Measurements from ENCODE around the gene RACK1. TPM values are rescaled to one million over a fixed set of nuclear protein-coding genes. Genes with fewer than 3 reads are reported as not detected.

RACK1 gene
- total and polyA plus RNA-seq, 2 of the 8 experiments (the other 6 are each of a cell fraction or from before 2014, with no cell fraction given) = 2,589 to 7,971 TPM

DNA sequence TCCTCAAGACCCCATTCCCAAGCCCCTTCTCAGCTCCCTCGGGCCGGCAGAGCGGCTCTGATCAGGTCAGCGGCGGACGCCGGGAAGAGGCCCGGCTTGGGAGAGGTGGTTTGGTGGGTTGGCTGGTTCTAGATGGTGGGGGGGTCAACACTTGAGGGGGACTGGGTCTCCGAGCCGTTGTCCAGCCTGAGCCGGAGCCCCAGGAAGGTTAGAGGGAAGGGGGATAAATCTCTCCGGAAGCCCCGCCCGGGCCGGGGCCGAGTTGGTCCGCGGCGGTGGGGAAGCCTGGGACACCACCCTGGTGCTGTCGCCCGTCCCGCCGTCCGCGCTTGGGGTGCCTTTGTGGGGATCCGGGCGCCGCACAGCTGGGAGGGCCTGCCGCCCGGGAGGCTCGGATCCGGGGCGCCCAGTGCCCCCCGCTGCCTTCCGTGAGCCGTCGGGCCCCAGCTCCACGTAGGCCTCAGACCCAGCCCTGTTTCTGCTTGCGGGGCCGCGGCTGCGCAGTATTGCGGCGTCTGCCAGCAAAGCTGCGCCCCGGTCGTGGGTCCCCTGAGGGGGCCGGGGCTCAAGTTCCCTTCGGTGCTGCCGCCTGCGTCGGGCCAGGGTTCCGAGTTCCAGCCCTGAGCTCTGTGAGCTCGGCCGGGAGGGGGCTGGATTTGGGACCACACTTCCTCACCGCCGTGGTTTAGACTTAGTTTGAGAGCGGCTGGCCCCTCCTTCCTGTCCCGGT lies 17.8 kb upstream of the RACK1 start (continued):
- 0 out of 2 replicates have a peak, but pooled peaks have one; percentile 12 for TF ChIP-seq TAF1 (IDR thresholded peaks at IDR 0.05; ENCODE audit: low read depth, low read length)
- peak; percentile 34 for TF ChIP-seq KDM4A (IDR thresholded peaks at IDR 0.05; ENCODE audit: low read depth, low read length, severe bottlenecking)
- TF ChIP-seq EP300 (IDR thresholded peaks at IDR 0.05; ENCODE audit: borderline replicate concordance in 1 of 2, low read depth in 2 of 2, low read length in 2 of 2) = peak in 1 of 2 experiments; percentile 0; a peak in 1 of 3 replicates
- TF ChIP-seq CBX5 (IDR thresholded peaks at IDR 0.05; ENCODE audit: low read depth, low read length) = no peak
- no peak; the same call in 1 of the 2 replicates for TF ChIP-seq PHF8 (conservative IDR thresholded peaks at IDR 0.05; ENCODE audit: low read depth, low read length)
- no peak for TF ChIP-seq FOSL1 (IDR thresholded peaks at IDR 0.05; ENCODE audit: insufficient read depth, low read depth, low read length)
- no peak for TF ChIP-seq SRF (IDR thresholded peaks at IDR 0.05; ENCODE audit: low read depth, low read length)
- peak; percentile 13; the same call in 1 of the 2 replicates for TF ChIP-seq SP2 (IDR thresholded peaks at IDR 0.05; ENCODE audit: low read length)
- peak in 1 of 2 experiments; percentile 30; a peak in 1 of 3 replicates for TF ChIP-seq POLR2A (IDR thresholded peaks at IDR 0.05; ENCODE audit: control extremely low read depth in 1 of 2, low read depth in 2 of 2, low read length in 2 of 2)
- no peak for TF ChIP-seq MAFK (IDR thresholded peaks at IDR 0.05; ENCODE audit: low read depth, low read length)
- no peak for TF ChIP-seq GTF2F1 (IDR thresholded peaks at IDR 0.05; ENCODE audit: borderline replicate concordance, low read depth, low read length)
- TF ChIP-seq CBX8 (IDR thresholded peaks at IDR 0.05; ENCODE audit: borderline replicate concordance, low read depth, low read length) = no peak
